Measurements from ENCODE around the gene SEMA3G.

SEMA3G gene

DNA sequence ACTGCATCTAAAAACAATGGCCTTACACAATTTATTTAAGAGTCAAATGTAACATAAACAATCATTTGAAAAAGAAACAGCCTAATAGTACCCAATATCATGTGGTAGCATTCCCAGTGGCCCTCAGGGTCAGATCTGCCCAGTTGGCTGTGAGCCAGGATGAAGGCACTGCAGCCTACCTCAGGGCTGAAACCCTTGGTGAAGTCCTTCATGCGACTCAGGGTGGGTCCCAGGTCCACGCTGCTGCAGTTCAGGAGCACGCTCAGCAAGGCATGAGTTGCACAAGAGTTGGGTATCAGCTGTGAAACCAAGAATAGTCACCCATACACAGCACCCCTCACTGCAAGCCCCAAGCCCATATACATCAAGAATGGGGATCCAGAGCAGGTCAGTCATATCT is 37.1 kb downstream of the SEMA3G start:
- DNase-seq = no peak

DNA sequence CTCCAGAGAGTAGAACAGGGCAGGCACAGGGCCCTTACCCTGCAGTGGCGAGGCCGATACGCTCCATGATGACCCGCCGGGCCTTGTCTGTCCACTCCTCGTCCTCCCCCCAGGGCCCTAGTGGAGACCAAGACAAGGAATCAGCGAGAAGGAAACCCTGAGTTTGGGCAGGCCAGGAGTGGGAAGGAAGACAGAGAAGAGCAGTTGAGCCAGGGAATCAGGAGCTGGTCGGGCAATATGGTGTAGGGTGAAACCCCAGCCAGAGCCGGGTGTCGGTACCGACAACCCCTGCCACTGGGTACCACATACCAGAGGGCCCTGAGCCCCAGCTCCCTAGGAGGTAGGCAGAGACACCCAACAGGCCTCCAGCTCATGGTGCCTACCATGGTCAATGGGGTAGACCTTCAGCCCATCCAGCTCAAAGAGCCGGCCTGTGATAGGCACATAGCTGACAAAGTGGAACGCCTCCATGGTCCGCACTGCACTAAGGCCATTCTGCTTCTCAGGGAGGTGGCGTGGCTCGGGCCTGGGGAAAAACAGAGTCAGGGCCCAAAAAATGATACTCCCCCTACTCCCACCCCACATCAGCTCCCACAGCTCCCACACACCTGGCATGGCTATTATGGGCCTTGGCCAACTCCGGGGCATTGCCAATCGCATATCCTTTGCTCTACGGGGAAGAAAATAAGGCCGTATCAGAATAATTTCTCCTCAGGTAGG is 38.0 kb downstream of the SEMA3G start:
- DNase-seq = no peak

DNA sequence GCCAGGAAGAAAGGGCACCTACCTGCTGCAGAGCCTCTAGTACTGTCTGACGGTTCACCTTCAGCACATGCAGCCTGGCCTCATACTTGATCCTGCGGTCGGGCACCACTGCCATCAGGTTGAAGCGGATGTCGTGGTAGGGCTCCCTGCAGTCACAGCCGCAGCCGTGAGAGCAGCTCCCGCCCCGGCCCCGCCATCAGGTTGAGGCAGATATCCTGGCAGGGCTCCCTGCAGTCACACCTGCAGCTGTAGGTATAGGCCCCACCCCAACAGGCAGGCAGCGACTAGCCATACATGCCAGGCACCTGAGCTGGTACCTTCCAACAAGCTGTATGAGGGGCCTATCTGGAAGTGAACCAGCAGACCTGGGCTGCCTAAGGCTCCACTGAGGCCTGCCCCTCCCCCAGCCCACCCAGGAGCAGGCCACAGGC is 38.7 kb downstream of the SEMA3G start:
- DNase-seq = no peak

DNA sequence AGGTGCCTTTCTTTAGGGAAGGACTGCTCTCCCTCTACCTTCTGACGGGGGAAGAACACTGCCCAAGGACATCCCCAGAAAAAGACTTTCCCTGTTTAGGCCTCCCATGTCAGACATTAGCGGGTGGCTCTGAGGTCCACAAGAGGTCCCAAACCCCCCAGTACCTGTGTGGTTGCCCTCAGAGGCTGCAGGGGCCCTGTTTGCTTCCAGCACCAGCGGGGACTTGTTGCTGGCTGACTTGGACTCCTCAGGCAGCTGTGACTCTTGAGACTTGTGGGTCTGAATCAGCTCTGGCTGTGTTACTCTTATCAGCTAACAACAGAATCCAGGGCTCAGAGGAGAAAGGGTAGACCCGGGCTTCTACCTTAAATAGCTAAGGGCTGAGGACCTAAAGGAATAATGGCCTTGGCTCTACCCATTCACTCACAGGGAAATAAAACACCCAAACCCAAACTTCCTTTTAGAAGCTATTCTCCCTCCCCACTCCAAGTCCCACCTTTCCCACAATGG is 39.2 kb downstream of the SEMA3G start:
- DNase-seq = peak; percentile 11

DNA sequence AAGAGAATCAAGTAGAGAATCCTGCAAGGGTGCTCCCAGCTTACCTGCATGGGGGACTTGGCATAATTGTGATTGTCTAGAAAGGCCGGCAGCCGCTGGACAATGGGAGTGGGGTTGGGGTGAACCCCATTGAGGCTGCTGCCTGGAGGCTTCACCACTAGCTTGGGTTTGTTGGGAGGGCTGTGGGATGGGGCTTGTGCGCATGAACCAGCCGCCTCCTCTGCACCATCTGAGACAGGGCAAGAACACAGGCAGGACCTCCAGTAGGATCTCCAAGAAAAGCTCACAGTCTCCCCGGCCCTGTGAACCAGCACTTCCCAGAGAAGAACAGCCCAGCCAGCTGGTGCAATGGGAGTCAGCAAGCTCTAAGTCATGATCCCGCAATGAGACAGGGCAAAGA is 39.8 kb downstream of the SEMA3G start:
- no peak for DNase-seq

DNA sequence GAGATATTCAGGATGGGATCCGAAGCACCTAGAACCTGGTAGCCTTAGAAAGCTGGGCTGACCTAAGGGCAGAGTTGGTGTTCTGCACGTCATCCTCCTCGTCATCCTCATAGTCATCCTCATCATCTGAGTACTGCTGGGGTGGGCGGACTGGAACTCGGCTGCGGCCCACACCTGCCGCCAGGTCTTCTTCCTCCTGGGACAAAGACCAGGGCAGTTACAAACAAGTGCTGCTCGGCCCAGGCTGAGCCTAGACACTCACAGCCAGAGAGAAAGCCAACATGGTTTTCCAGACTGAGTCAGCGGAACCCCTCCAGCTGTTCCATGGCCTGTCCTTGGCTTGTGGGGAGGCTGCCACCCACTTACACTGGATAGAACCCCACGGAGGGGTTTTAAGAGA is 40.5 kb downstream of the SEMA3G start:
- DNase-seq = no peak

DNA sequence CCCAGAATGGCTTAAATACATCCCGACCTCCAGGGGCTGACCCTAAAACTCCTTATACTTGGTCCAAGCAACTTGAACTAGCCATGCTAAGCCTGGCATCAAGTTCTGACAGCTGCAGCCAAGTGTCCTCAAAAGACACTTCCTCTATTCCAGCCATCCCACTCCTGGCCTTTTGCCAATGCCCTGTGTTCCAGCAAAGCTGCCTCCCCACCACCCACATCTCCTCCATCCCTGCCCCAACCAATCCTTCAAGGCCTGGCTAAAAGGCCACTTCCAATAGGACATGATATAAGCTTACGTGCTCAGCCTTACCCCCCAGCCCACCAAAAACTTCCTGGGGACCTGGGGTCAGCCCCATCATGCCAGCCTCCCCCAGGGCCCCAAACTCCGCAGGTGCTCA is 40.9 kb downstream of the SEMA3G start:
- DNase-seq = no peak

DNA sequence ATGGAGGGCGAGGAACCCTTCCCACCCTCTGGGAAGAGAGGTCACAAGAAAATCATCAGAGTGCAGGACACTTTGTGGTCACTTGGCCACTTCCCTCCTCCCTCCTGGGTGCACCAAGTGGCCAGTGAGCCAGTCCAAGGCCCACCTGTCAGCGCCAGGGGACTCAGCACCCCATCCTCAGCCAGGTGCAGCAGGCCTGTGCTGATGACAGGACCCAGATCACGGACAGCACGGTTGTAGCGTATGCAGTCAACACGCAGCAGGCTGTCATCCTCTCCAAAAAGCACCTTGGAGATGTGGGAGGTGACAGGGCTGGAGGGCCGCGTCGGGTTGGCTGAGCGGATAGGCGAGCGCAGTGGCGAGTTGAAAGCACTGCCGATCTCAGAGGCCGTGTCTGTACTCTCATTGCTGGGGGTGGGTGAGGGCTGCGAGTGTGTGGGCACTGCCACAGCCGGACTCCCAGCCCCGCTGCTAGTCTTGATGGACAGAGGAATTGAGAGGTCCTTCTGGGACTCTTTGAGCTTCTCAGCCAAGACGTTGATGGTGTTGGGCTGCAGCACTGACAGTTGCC is 41.5 kb downstream of the SEMA3G start:
- DNase-seq = peak; percentile 15

DNA sequence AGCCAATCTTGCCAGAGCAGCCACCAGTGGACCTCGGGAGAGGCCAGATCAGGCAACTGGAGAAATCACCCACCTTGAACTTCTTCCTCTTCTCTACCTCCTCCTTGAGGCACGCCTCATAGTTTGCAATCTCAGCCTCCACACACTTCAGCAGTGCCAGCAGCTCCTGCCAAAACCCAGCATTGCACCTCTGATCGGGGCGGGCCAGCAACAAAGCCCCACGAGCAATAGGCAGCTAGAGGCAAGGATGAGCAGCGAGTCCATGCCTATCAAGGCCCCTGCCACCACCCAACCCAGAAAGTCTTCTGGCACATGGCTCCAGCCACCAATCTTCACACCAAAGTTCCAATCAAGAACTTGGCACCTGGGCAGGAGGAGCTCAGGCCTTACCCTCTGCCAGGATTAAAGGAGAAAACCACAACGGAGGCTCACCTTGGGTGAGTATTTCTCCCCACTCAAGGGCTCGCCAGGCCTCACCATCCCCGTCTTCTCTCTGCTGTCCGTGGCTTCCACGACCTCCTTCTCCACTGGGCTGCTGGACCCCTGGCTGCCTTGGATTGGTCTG is 42.1 kb downstream of the SEMA3G start:
- DNase-seq = peak; percentile 15

DNA sequence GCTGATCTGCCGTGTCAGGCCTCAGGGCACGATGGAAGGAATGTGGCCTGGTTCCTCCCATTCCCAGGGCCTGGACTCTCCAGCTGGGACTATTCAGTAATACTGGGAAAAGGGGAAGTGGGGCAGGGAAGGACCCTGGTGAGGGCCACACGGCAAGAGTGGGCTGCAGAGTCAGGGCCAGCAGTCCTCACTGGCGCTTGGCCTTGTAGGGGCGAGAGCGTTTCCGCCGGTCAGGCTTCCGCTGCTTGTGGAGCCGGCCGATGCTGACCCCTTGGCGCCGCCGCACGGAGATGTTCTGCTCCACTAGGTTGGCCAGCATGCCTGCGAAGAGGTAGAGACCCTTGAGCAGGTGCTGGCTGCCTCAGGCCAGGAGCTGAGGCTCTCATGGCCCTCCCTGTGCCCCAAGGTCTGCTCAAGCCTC is 42.8 kb downstream of the SEMA3G start:
- no peak for DNase-seq

DNA sequence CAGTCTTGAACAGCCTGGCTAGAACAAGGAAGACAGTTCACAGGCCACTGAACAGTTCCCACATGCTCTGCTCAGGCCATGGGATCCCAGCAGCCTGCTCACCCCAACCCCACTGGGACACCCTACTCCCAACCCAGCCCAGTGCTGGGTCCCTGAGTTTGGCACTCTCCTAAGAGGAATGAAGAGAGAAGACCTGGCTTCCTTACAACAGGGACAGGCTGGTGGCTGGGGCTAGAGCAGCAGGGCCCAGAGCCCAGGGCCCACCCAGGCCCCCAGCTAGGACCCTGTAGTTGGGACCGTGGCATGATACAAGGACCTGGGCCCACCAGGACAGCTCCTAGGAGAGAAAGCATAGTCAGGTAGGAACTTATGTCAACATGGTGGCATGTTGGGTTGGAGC is 43.4 kb downstream of the SEMA3G start:
- DNase-seq = peak; percentile 15

DNA sequence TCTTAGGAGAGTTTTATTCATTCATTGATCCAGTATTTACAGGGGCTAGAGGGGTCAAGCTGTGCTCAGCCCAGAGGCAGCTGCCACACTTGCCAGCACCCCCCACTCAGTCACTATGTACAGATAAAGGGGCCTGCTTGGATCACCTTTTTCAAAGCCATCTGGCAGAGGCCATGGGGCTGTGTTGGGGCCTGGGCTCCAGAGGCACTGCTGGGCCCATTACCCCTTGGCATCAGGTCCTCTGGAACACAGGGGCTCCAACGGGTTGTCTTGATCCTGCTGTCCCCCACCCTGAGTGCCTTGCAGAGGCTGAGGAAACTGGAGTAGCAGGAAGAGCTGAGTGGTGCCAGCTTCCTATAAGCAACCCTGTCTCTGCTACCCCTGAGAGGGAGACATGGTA is 43.9 kb downstream of the SEMA3G start:
- DNase-seq = no peak

DNA sequence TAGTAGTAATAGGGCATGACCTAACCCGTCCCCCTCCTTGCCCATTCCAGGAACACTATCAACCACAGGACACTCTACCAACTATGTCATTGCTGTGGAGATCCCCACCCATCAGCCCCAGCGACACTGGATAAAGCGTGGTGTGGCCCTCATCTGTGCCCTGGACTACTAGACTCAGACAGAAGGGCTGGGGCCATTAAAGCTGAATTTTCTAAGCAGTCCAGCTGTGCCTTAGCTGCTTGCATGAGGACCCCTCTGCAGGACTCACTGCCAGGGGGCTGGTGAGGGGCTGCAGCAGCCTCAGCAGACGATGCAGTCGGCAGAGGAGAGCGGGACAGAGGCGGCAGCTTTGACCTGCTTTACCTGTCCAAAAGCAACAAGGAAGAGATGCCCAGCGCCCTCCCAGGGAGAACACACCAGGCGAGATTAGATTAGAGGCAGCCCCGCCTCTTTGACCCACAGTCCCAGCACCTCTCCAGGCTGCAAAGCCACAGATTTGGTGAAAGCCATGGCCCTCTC is 44.6 kb downstream of the SEMA3G start:
- peak; percentile 19 for DNase-seq

DNA sequence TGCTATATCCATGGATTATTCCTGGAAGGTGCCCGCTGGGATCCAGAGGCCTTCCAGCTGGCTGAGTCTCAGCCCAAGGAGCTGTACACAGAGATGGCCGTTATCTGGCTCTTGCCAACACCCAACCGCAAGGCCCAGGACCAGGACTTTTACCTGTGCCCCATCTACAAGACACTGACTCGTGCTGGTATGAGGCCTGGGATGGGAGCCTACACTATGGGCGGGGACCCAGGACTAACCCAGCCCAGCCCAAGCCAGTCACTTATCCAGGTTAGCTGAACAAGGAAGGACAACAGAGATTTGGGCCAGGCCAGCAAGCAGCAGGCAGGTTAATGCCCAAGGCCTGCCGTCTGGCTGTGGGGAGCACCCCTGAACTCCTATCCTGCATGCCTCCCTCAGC is 45.3 kb downstream of the SEMA3G start:
- DNase-seq = no peak

DNA sequence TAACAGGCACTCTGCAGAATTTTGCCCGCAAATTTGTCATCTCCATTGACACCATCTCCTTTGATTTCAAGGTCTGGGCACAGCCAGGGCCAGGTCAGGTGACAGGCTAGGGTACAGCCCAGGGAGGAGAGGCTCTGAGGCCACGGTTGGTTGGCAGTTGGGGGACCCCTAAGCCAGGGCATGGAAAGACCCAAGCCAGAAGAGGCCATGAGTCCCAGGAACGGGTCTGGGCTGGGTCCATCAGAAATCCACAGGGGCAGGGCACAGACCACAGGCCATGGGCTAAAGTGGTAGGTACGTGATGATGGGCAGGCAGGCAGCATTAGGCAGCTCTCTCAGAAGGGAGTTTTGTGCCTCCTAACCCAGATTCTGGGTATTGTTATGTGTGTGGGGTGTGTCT is 45.8 kb downstream of the SEMA3G start:
- no peak for DNase-seq

DNA sequence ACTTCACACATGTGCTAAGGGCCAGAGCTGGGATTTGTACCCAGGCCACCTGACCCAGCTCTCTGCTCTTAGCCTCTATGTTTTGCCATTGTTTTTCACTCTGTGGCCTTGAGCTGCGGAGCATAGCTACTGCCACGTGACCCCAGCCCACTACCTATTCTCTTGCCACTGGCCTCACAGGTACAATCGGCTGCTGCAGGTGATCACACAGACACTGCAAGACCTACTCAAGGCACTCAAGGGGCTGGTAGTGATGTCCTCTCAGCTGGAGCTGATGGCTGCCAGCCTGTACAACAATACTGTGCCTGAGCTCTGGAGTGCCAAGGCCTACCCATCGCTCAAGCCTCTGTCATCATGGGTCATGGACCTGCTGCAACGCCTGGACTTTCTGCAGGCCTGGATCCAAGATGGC is 46.2 kb downstream of the SEMA3G start:
- DNase-seq = no peak

DNA sequence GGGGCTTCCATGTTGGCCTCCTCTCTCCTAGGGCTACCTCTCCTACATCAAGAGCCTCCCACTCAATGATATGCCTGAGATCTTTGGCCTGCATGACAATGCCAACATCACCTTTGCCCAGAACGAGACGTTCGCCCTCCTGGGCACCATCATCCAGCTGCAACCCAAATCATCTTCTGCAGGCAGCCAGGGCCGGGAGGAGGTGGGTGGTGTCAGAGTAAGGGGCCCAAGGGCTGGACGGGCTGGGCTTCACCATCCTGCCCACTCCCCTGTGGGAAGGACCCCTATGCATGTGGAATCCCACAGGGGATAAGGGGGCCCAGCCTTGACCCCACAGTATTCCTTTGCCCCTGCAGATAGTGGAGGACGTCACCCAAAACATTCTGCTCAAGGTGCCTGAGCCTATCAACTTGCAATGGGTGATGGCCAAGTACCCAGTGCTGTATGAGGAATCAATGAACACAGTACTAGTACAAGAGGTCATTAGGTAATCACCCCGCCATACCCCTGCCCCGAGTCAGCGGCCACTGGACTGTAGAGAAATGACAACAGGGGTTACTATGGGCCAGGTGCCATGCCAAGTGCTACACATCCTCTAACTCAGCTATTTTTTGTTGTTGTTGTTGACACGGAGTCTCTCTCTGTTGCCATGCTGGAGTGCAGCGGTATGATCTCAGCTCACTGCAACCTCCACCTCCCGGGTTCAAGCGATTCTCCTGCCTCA is 47.1 kb downstream of the SEMA3G start:
- no peak for DNase-seq

DNA sequence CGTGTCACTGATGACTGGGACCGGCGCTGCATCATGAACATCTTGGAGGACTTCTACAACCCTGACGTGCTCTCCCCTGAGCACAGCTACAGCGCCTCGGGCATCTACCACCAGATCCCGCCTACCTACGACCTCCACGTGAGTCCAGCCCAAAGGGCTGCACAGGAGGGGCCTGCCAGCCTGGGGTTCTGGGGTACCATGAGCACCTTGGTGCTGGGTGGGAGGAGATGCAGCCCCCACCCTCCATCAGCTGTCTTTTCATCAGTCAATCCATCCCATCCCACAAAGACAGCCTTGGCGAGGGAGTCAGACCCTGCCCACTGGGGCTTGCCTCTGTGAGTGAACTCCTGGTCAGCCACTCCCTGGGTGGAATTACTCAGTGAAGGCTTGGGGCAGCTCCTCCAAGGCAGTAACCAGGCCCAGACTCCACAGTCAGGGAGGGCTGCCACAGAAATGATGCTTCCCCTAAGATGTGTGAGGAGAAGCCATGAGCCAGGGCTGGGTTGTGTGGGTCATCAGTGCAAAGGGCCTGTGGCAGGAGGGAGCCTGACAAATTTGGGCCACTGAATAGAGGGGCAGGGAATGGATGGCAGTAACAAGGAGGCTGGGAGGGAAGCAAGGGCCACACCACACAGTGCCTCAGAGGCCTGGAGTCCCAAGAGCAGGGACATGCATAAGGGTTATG is 47.9 kb downstream of the SEMA3G start:
- no peak for DNase-seq

DNA sequence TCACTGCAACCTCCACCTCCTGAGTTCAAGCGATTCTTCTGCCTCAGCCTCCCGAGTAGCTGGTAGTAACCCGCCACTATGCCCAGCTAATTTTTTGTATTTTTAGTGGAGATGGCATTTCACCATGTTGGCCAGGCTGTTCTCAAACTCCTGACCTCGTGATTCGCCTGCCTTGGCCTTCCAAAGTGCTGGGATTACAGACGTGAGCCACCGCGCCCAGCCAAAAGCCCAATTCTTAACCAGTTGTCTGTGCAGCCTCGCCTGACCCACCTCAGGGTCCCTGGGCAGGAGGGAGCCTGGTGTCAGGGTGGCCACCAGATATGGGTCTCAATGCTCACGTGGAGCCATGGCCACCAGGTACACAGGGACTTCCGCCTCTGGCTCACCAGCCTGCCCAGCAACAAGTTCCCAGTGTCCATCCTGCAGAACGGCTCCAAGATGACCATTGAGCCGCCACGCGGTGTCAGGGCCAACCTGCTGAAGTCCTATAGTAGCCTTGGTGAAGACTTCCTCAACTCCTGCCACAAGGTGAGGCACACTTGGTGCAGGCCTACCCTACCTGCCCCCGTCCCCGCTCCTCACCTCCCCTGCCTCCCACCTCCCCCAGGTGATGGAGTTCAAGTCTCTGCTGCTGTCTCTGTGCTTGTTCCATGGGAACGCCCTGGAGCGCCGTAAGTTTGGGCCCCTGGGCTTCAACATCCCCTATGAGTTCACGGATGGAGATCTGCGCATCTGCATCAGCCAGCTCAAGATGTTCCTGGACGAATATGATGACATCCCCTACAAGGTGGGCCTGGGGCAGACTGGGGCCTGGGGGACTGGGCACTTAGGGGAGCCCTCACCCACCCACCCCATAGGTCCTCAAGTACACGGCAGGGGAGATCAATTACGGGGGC is 48.6 kb downstream of the SEMA3G start:
- DNase-seq = no peak

DNA sequence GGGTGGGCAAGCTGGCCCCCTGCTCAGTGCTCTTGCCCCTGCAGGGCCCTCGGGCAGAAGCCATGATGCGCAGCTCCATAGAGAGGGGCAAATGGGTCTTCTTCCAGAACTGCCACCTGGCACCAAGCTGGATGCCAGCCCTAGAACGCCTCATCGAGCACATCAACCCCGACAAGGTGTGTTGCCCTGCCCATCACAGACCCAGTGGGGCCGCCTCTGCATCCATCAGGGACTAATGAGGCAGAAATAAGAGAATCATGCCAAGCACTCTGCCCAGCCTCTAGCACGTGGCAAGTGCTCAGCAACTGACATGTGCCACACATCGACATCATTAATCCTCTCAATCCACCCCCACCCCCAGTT is 49.4 kb downstream of the SEMA3G start:
- no peak for DNase-seq

DNA sequence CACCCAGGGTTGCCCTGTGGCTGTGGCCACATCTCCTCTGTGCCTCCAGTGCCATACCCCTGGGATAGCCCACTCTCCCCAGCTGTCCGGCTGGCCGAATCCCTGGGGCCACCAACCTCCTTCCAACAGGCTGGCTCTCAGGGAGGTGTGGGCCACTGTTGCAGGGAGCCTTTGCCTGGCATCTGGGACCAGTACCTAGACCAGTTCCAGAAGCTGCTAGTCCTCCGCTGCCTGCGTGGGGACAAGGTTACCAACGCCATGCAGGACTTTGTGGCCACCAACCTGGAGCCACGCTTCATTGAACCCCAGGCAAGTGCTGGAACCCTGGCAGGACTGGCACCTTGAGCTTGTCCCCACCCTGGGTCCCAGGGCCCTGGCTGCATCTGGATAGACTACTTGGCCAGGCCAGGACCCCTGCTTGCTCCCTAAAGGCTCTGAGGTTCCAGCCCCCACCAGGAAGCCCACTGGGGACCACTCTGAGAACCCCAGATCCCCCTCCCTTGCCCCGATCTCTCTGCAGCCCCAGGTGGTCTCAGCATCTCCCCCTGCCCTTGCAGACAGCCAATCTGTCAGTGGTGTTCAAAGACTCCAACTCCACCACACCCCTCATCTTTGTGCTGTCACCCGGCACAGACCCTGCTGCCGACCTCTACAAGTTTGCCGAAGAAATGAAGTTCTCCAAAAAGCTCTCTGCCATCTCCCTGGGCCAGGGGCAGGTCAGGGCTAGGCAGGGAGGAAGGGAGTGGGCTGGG is 50.0 kb downstream of the SEMA3G start:
- DNase-seq = no peak
